ENCODE measurements around the gene GDPD4. TPM values are rescaled to one million over a fixed set of nuclear protein-coding genes. Genes with fewer than 3 reads are reported as not detected.

Gene GDPD4
- total and polyA plus RNA-seq, 9 of the 15 experiments (the other 6 are each of a cell fraction or from before 2014, with no cell fraction given), result 0.40 TPM; not detected in 8

- TF ChIP-seq ELK1 (CRISPR knock-in tag; IDR thresholded peaks at IDR 0.05) (no peak), OTX1 (CRISPR knock-in tag; IDR thresholded peaks at IDR 0.05) (no peak), FOXJ3 (CRISPR knock-in tag; IDR thresholded peaks at IDR 0.05) (no peak), XRCC4 (IDR thresholded peaks at IDR 0.05; ENCODE audit: extremely low read depth, insufficient read depth, insufficient read length) (no peak), BACH1 (tag; IDR thresholded peaks at IDR 0.05) (no peak), GATAD2B (IDR thresholded peaks at IDR 0.05; ENCODE audit: borderline replicate concordance) (no peak), NCOA6 (IDR thresholded peaks at IDR 0.05) (no peak), ZNF644 (tag; IDR thresholded peaks at IDR 0.05; ENCODE audit: low read depth) (no peak)
- TF ChIP-seq, protein P1, sequence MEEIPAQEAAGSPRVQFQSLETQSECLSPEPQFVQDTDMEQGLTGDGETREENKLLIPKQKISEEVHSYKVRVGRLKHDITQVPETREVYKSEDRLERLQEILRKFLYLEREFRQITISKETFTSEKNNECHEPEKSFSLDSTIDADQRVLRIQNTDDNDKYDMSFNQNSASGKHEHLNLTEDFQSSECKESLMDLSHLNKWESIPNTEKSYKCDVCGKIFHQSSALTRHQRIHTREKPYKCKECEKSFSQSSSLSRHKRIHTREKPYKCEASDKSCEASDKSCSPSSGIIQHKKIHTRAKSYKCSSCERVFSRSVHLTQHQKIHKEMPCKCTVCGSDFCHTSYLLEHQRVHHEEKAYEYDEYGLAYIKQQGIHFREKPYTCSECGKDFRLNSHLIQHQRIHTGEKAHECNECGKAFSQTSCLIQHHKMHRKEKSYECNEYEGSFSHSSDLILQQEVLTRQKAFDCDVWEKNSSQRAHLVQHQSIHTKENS (CRISPR knock-in tag; IDR thresholded peaks at IDR 0.05), result no peak
Measured at GRCh38 chr11:77320351-77320750, 18.9 kb upstream of the GDPD4 start (continued).

GRCh38 chr11:77318600-77318999, 17.1 kb upstream of the GDPD4 start:
- Histone ChIP-seq H3K9me1 (ENCODE audit: control insufficient read depth, insufficient read depth, low read length) (no peaks in the 10 kb centered on the region), H3K4me1 (replicated peaks in 1 of 2; ENCODE audit: control insufficient read depth in 2 of 2, insufficient read depth in 2 of 2, low read length in 2 of 2) (no peaks in the 10 kb centered on the region), H3K36me3 (ENCODE audit: control insufficient read depth, insufficient read depth, low read length) (no peaks in the 10 kb centered on the region), H3K27ac (ENCODE audit: extremely low read depth, low read depth, low read length) (no peak overlapping the region), H2AFZ (ENCODE audit: low read depth, low read length) (no peak overlapping the region), H3K4me3 (no peak overlapping the region), H3K4me2 (ENCODE audit: insufficient read depth, low read length) (no peak overlapping the region), H3K9me3 (replicated peaks; ENCODE audit: control insufficient read depth, insufficient read depth, low read depth, low read length) (no peaks in the 10 kb centered on the region), H3K79me2 (ENCODE audit: control insufficient read depth, insufficient read depth, low read length) (no peaks in the 10 kb centered on the region), H4K20me1 (replicated peaks; ENCODE audit: control insufficient read depth, insufficient read depth, low read length) (no peaks in the 10 kb centered on the region), H3K27me3 (ENCODE audit: control insufficient read depth in 2 of 2, insufficient read depth in 2 of 2, low read length in 2 of 2) (peaks cover 13% of the 10 kb centered on the region in 2 experiments; a peak in 4 of 5 replicates), H3K9ac (ENCODE audit: insufficient read depth in 1 of 2, low read depth in 2 of 2, low read length in 2 of 2) (no peak overlapping the region)
- in situ Hi-C loops (cut with MboI) (no loop called here), intact Hi-C loops (cut with micrococcal nuclease) (no loop called here)
- TF ChIP-seq NRF1 (conservative IDR thresholded peaks at IDR 0.05 in 1 of 2, IDR thresholded peaks at IDR 0.05 in 1 of 2), result no peak
- TF ChIP-seq SMARCE1 (IDR thresholded peaks at IDR 0.05), result no peak
- no peak for TF ChIP-seq HDAC1 (IDR thresholded peaks at IDR 0.05)
- no peak for TF ChIP-seq HNRNPUL1 (IDR thresholded peaks at IDR 0.05; ENCODE audit: low read length)
- DNase-seq (ENCODE audit: extremely low read depth in 1 of 4, low spot score in 3 of 4), result no peak
- ChIA-PET POLR2A (no interaction called here), CTCF (ENCODE audit: low intra/inter-chr PET ratio) (no interaction called here)
- no peak for ATAC-seq
- BruUV-seq (replicated peaks), result no TSS peak
- WGBS (ENCODE audit: insufficient coverage, low coverage, missing lambda C conversion rate), result 4% methylated on average over 2 of the region's 2 CpGs
- no peak for FAIRE-seq
